IPS DF 4.7 (cell line): ENCODE results near the gene TMCC1.
"Not testable (repeated sequence)": the region's sequence is repeated elsewhere in the genome, so short reads cannot be mapped to it uniquely, and the experiment has no call there.

Source experiments
- DNase-seq: peaks from one replicate; pipeline ENCODE4 v3.0.0-alpha.2; 2013; ENCODE audit warnings: low spot score; ENCODE audit errors: extremely low read depth

The TMCC1 gene

GRCh38 chr3:129611812-129612533 lies 281.5 kb downstream of the TMCC1 start:
- DNase-seq = no peak

- DNase-seq = no peak
Measured at GRCh38 chr3:129611446-129611800, 282.1 kb downstream of the TMCC1 start.

GRCh38 chr3:129610794-129611445 lies 282.6 kb downstream of the TMCC1 start:
- not testable (repeated sequence) for DNase-seq

- DNase-seq = no peak
Measured at GRCh38 chr3:129610276-129610675, 283.2 kb downstream of the TMCC1 start.

- no peak for DNase-seq
Measured at GRCh38 chr3:129609591-129610182, 283.8 kb downstream of the TMCC1 start.

- DNase-seq = no peak
Measured at GRCh38 chr3:129608936-129609590, 284.4 kb downstream of the TMCC1 start.

GRCh38 chr3:129608087-129608935 lies 285.2 kb downstream of the TMCC1 start:
- DNase-seq = no peak

- DNase-seq = no peak
Measured at GRCh38 chr3:129607391-129608068, 286.0 kb downstream of the TMCC1 start.

- DNase-seq = no peak
Measured at GRCh38 chr3:129606636-129607390, 286.7 kb downstream of the TMCC1 start, which contains the start of gene PLXND1. Gene PLXND1 (minus strand): TSS chr3:129606676. CDS start chr3:129606639, 37 bp downstream.

GRCh38 chr3:129605922-129606635 lies 287.4 kb downstream of the TMCC1 start:
- no peak for DNase-seq

- DNase-seq = no peak
Measured at GRCh38 chr3:129605203-129605921, 288.1 kb downstream of the TMCC1 start.

- no peak for DNase-seq
Measured at GRCh38 chr3:129604767-129605166, 288.7 kb downstream of the TMCC1 start.

GRCh38 chr3:129603991-129604749 lies 289.3 kb downstream of the TMCC1 start:
- DNase-seq = no peak

- DNase-seq = no peak
Measured at GRCh38 chr3:129603561-129603942, 290.0 kb downstream of the TMCC1 start.

GRCh38 chr3:129602730-129603560 lies 290.6 kb downstream of the TMCC1 start:
- DNase-seq = no peak

GRCh38 chr3:129602309-129602708 lies 291.2 kb downstream of the TMCC1 start:
- DNase-seq = no peak

GRCh38 chr3:129601713-129602112 lies 291.8 kb downstream of the TMCC1 start:
- DNase-seq = no peak
